ENCODE results near the gene DNASE1L3.

- TF ChIP-seq, protein P1, sequence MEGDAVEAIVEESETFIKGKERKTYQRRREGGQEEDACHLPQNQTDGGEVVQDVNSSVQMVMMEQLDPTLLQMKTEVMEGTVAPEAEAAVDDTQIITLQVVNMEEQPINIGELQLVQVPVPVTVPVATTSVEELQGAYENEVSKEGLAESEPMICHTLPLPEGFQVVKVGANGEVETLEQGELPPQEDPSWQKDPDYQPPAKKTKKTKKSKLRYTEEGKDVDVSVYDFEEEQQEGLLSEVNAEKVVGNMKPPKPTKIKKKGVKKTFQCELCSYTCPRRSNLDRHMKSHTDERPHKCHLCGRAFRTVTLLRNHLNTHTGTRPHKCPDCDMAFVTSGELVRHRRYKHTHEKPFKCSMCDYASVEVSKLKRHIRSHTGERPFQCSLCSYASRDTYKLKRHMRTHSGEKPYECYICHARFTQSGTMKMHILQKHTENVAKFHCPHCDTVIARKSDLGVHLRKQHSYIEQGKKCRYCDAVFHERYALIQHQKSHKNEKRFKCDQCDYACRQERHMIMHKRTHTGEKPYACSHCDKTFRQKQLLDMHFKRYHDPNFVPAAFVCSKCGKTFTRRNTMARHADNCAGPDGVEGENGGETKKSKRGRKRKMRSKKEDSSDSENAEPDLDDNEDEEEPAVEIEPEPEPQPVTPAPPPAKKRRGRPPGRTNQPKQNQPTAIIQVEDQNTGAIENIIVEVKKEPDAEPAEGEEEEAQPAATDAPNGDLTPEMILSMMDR (IDR thresholded peaks at IDR 0.05; ENCODE audit: insufficient read depth, low read length, poor library complexity, severe bottlenecking): no peak
- TF ChIP-seq EZH2phosphoT487 (conservative IDR thresholded peaks at IDR 0.05; ENCODE audit: low read length): no peak
Observed at GRCh38 chr3:58200121-58200709, 10.6 kb downstream of the DNASE1L3 start.
